ENCODE results near the gene ATXN1.
A peak's percentile ranks its signal among the peaks of the same experiment; 100 is the strongest.

ATXN1 gene

DNA sequence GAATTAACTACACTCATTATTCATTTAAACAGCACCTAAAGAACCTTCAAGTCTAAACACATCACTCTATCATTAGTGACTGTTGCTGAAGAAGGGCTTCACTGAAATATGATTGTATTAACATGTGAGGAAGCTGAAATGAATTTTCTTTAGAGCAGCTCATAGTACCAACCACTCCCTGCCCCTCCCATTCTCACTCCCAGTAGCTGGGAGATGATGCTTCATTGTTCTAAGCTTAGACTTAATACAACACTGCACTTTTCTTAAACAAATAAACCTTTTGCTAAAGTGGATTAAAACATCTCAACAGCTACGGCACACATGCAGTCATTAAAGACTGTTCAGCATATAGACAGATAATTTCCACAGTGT lies 63.1 kb downstream of the ATXN1 start:
- peaks cover 46% of the 10 kb centered on the region for H3K4me1 ChIP-seq (ENCODE audit: control insufficient read depth, low read length)
- no peaks in the 10 kb centered on the region for H3K9me3 ChIP-seq (ENCODE audit: control insufficient read depth, insufficient read depth, low read length)
- TF ChIP-seq EZH2phosphoT487 (IDR thresholded peaks at IDR 0.05; ENCODE audit: borderline replicate concordance, low read length), result no peak
- TF ChIP-seq, protein P1, sequence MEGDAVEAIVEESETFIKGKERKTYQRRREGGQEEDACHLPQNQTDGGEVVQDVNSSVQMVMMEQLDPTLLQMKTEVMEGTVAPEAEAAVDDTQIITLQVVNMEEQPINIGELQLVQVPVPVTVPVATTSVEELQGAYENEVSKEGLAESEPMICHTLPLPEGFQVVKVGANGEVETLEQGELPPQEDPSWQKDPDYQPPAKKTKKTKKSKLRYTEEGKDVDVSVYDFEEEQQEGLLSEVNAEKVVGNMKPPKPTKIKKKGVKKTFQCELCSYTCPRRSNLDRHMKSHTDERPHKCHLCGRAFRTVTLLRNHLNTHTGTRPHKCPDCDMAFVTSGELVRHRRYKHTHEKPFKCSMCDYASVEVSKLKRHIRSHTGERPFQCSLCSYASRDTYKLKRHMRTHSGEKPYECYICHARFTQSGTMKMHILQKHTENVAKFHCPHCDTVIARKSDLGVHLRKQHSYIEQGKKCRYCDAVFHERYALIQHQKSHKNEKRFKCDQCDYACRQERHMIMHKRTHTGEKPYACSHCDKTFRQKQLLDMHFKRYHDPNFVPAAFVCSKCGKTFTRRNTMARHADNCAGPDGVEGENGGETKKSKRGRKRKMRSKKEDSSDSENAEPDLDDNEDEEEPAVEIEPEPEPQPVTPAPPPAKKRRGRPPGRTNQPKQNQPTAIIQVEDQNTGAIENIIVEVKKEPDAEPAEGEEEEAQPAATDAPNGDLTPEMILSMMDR (IDR thresholded peaks at IDR 0.05; ENCODE audit: low read depth, low read length, poor library complexity, severe bottlenecking), result no peak
- no peaks in the 10 kb centered on the region; the same call in 1 of the 2 replicates for H3K27me3 ChIP-seq (ENCODE audit: control insufficient read depth, low read length)
- no peak overlapping the region for H3K4me3 ChIP-seq (ENCODE audit: low read length)
- H3K27ac ChIP-seq (ENCODE audit: low read depth, low read length), result no peak overlapping the region
- H3K36me3 ChIP-seq (ENCODE audit: control insufficient read depth, low read length), result no peaks in the 10 kb centered on the region
- H3K79me2 ChIP-seq (ENCODE audit: control insufficient read depth, low read length), result no peaks in the 10 kb centered on the region
- H3K4me2 ChIP-seq (ENCODE audit: low read length), result peak overlapping the region; percentile 7; the same call in 1 of the 2 replicates
- H3K9me2 ChIP-seq (replicated peaks; ENCODE audit: control insufficient read depth, low read length), result no peaks in the 10 kb centered on the region
- H4K20me1 ChIP-seq (ENCODE audit: control insufficient read depth, insufficient read depth, low read depth, low read length), result no peaks in the 10 kb centered on the region
- H3F3A ChIP-seq (ENCODE audit: control insufficient read depth, insufficient read depth), result no peaks in the 10 kb centered on the region

DNA sequence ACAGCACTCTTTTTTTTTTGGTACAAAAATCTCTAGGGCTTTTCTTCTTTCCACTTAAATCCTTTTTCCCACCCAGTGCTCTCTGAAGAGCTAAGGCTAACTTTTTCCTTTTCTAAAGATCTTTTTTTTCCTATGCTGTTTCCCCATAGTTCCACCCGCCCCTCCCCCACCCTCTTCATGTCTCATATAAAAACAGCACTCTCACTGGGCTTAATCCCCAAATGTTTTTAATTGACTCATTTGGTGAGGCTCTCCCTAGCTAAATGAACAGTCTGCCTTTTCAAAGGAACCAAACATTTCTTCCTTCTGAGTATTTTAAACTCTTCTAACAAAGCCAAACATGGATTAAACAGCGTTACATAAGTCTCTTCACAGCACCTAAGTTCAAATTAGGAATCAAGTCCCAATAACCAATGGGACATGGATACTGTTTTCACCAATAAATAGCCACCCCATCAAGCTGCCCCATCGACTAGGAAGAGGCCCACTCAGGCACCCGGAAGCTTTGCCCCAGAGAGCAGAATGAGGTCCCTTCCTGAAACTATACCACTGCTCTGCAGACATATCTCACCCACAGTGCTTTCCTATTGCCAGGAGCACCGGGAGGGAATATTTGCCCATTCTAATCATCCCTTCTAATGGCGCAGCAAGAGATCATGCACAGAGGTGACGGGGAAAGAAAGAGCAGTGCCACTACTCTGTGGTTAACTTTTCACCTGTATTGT lies 63.7 kb downstream of the ATXN1 start:
- peaks cover 46% of the 10 kb centered on the region for H3K4me1 ChIP-seq (ENCODE audit: control insufficient read depth, low read length)
- H3F3A ChIP-seq (ENCODE audit: control insufficient read depth, insufficient read depth), result no peaks in the 10 kb centered on the region
- no peaks in the 10 kb centered on the region; the same call in 1 of the 2 replicates for H3K27me3 ChIP-seq (ENCODE audit: control insufficient read depth, low read length)
- H3K36me3 ChIP-seq (ENCODE audit: control insufficient read depth, low read length), result no peaks in the 10 kb centered on the region
- no peaks in the 10 kb centered on the region for H4K20me1 ChIP-seq (ENCODE audit: control insufficient read depth, insufficient read depth, low read depth, low read length)
- no peak overlapping the region for H3K4me3 ChIP-seq (ENCODE audit: low read length)
- TF ChIP-seq, protein P1 (IDR thresholded peaks at IDR 0.05; ENCODE audit: low read depth, low read length, poor library complexity, severe bottlenecking), result no peak
- no peak for TF ChIP-seq EZH2phosphoT487 (IDR thresholded peaks at IDR 0.05; ENCODE audit: borderline replicate concordance, low read length)
- peak overlapping the region; percentile 7; the same call in 1 of the 2 replicates for H3K4me2 ChIP-seq (ENCODE audit: low read length)
- no peaks in the 10 kb centered on the region for H3K9me3 ChIP-seq (ENCODE audit: control insufficient read depth, insufficient read depth, low read length)
- no peak overlapping the region for H3K27ac ChIP-seq (ENCODE audit: low read depth, low read length)
- H3K79me2 ChIP-seq (ENCODE audit: control insufficient read depth, low read length), result no peaks in the 10 kb centered on the region
- H3K9me2 ChIP-seq (replicated peaks; ENCODE audit: control insufficient read depth, low read length), result no peaks in the 10 kb centered on the region

DNA sequence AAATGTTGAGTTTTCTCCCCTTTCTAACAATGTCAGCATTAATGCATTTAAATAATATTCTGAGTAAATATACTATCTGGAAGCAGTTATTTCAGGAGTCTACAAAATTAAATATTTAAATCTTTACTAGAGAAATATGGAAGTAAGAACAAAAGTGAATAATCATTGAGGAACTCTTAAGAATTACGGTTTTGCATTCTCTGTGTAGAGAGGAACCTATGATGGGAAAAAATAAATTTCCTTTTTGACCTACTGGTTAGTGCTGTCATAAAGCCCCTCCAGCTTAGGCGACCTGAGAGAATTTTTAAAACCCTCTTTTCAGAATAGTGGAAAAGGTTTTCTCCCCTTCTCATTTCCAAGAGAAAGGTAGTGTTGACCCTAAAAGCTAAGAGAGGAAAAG lies 64.8 kb downstream of the ATXN1 start:
- no peak overlapping the region for H3K27ac ChIP-seq (ENCODE audit: low read depth, low read length)
- no peaks in the 10 kb centered on the region for H3F3A ChIP-seq (ENCODE audit: control insufficient read depth, insufficient read depth)
- TF ChIP-seq, protein P1 (IDR thresholded peaks at IDR 0.05; ENCODE audit: low read depth, low read length, poor library complexity, severe bottlenecking), result no peak
- TF ChIP-seq EZH2phosphoT487 (IDR thresholded peaks at IDR 0.05; ENCODE audit: borderline replicate concordance, low read length), result no peak
- H3K4me2 ChIP-seq (ENCODE audit: low read length), result no peak overlapping the region
- no peaks in the 10 kb centered on the region for H3K9me3 ChIP-seq (ENCODE audit: control insufficient read depth, insufficient read depth, low read length)
- no peaks in the 10 kb centered on the region for H4K20me1 ChIP-seq (ENCODE audit: control insufficient read depth, insufficient read depth, low read depth, low read length)
- H3K4me3 ChIP-seq (ENCODE audit: low read length), result no peak overlapping the region
- no peaks in the 10 kb centered on the region for H3K79me2 ChIP-seq (ENCODE audit: control insufficient read depth, low read length)
- peaks cover 50% of the 10 kb centered on the region for H3K4me1 ChIP-seq (ENCODE audit: control insufficient read depth, low read length)
- no peaks in the 10 kb centered on the region; the same call in 1 of the 2 replicates for H3K27me3 ChIP-seq (ENCODE audit: control insufficient read depth, low read length)
- no peaks in the 10 kb centered on the region for H3K36me3 ChIP-seq (ENCODE audit: control insufficient read depth, low read length)
- H3K9me2 ChIP-seq (replicated peaks; ENCODE audit: control insufficient read depth, low read length), result no peaks in the 10 kb centered on the region
